Activated T-cell treated with anti-CD3 and anti-CD28 coated beads, Interleukin-2, amount 50 U/mL, for 48 hours (primary cell): ENCODE measurements around the gene RBBP8.
"Not testable (repeated sequence)": the region's sequence is repeated elsewhere in the genome, so short reads cannot be mapped to it uniquely, and the experiment has no call there.

Experiments
- DNase-seq, 2 experiments: peaks; one replicate each; pipeline ENCODE4 v3.0.0-alpha.2; 2020

RBBP8 gene

GRCh38 chr18:22946217-22946616, 13.1 kb downstream of the RBBP8 start:
- DNase-seq: no peak

- no peak for DNase-seq
These were observed 13.7 kb downstream of the RBBP8 start for GRCh38 chr18:22946846-22947245.

GRCh38 chr18:22951823-22952222, 18.7 kb downstream of the RBBP8 start:
- no peak for DNase-seq

- DNase-seq: no peak
These were observed 19.4 kb downstream of the RBBP8 start for GRCh38 chr18:22952525-22952924.

- DNase-seq: not testable (repeated sequence)
These were observed 20.9 kb downstream of the RBBP8 start for GRCh38 chr18:22953982-22954381.

GRCh38 chr18:22956226-22956625, 23.1 kb downstream of the RBBP8 start:
- DNase-seq: no peak

GRCh38 chr18:22961156-22961555, 28.0 kb downstream of the RBBP8 start:
- DNase-seq: no peak

GRCh38 chr18:22962004-22962403, 28.9 kb downstream of the RBBP8 start:
- no peak for DNase-seq

GRCh38 chr18:22964116-22964515, 31.0 kb downstream of the RBBP8 start:
- no peak for DNase-seq

- no peak for DNase-seq
These were observed 31.6 kb downstream of the RBBP8 start for GRCh38 chr18:22964722-22965121.

- DNase-seq: no peak
These were observed 37.9 kb downstream of the RBBP8 start for GRCh38 chr18:22971038-22971437.

- no peak for DNase-seq
These were observed 40.9 kb downstream of the RBBP8 start for GRCh38 chr18:22974001-22974400.

- no peak for DNase-seq
These were observed 41.6 kb downstream of the RBBP8 start for GRCh38 chr18:22974707-22975106.

GRCh38 chr18:22975508-22975907, 42.4 kb downstream of the RBBP8 start:
- no peak for DNase-seq

- no peak for DNase-seq
These were observed 44.9 kb downstream of the RBBP8 start for GRCh38 chr18:22977847-22978701.

GRCh38 chr18:22980394-22980793, 47.3 kb downstream of the RBBP8 start:
- DNase-seq: no peak

GRCh38 chr18:22981274-22982133, 48.4 kb downstream of the RBBP8 start:
- DNase-seq: no peak

GRCh38 chr18:22983175-22983574, 50.0 kb downstream of the RBBP8 start:
- DNase-seq: no peak

GRCh38 chr18:22985250-22985649, 52.1 kb downstream of the RBBP8 start:
- DNase-seq: no peak

- DNase-seq: no peak
These were observed 54.5 kb downstream of the RBBP8 start for GRCh38 chr18:22987547-22988189.

GRCh38 chr18:22988208-22988607, 55.1 kb downstream of the RBBP8 start:
- no peak for DNase-seq

GRCh38 chr18:22998344-22998743, 65.2 kb downstream of the RBBP8 start:
- no peak for DNase-seq

GRCh38 chr18:22999212-22999611, 66.1 kb downstream of the RBBP8 start:
- DNase-seq: no peak
